ENCODE results near the gene EHD4.

The EHD4 gene

DNA sequence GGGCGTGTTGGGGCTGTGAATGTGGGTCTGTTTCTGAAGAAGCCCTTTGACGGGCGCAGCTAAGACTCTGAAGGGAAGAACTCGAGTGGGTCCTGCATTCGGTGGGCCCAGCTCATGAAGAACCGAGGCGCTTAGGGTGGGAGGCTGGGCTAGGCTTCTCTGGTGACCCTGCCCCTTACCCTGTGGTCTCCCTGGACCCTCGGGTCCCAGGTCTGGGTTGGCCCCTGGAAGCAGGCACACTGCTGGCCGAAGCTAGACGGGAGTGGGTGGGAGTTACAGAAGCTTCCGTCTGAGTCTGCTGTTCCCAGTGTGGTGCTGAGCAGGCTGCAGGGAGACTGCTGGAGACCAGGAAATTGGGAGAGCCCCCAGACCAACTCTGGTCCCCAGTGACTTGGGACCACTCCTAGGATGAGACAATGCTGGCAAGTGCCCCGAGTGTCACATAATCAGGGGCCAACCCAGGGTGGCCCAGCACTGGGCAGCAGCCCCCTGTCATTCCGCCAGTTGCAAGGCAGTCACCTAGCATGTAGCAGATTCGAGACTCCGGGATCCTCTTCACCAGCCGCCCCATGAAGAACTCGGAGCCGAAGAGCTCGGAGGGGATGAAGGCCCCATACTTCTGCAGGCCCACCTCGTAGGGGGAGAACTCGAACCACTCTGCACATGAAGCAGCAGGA, 16.7 kb upstream of the EHD4 start:
- no peak for TF ChIP-seq CTCF (conservative IDR thresholded peaks at IDR 0.05; ENCODE audit: low read depth, low read length)
- no peaks in the 10 kb centered on the region for H4K20me1 ChIP-seq (ENCODE audit: insufficient read depth)
- no peak overlapping the region for H3K4me3 ChIP-seq (IDR thresholded peaks at IDR 0.05; ENCODE audit: insufficient read depth, low read depth, low read length)
- H3K4me2 ChIP-seq: no peak overlapping the region
- H3K4me1 ChIP-seq (ENCODE audit: low read depth, poor library complexity, severe bottlenecking): no peaks in the 10 kb centered on the region
- H3K27me3 ChIP-seq (ENCODE audit: insufficient read depth, low read depth): no peaks in the 10 kb centered on the region
- H3K9ac ChIP-seq: no peak overlapping the region
- no peaks in the 10 kb centered on the region for H3K79me2 ChIP-seq (ENCODE audit: insufficient read depth, low read depth)
- no peaks in the 10 kb centered on the region for H3K36me3 ChIP-seq (ENCODE audit: insufficient read depth)
- H3K27ac ChIP-seq: no peak overlapping the region
- H2AFZ ChIP-seq (ENCODE audit: low read depth): no peak overlapping the region

- Histone ChIP-seq H3K27ac (no peak overlapping the region), H3K9ac (no peak overlapping the region), H3K27me3 (ENCODE audit: insufficient read depth, low read depth) (no peaks in the 10 kb centered on the region), H4K20me1 (ENCODE audit: insufficient read depth) (no peaks in the 10 kb centered on the region), H3K4me2 (no peak overlapping the region), H3K36me3 (ENCODE audit: insufficient read depth) (no peaks in the 10 kb centered on the region), H3K4me3 (IDR thresholded peaks at IDR 0.05; ENCODE audit: insufficient read depth, low read depth, low read length) (no peak overlapping the region), H3K79me2 (ENCODE audit: insufficient read depth, low read depth) (no peaks in the 10 kb centered on the region), H2AFZ (ENCODE audit: low read depth) (no peak overlapping the region), H3K4me1 (ENCODE audit: low read depth, poor library complexity, severe bottlenecking) (no peaks in the 10 kb centered on the region)
- TF ChIP-seq CTCF (conservative IDR thresholded peaks at IDR 0.05; ENCODE audit: low read depth, low read length): no peak
Observed at GRCh38 chr15:41987925-41988275, 15.5 kb upstream of the EHD4 start.

- Histone ChIP-seq H3K9ac (no peak overlapping the region), H3K79me2 (ENCODE audit: insufficient read depth, low read depth) (no peaks in the 10 kb centered on the region), H3K27ac (no peak overlapping the region), H3K4me1 (ENCODE audit: low read depth, poor library complexity, severe bottlenecking) (no peaks in the 10 kb centered on the region), H2AFZ (ENCODE audit: low read depth) (no peak overlapping the region), H3K4me2 (no peak overlapping the region), H3K36me3 (ENCODE audit: insufficient read depth) (no peaks in the 10 kb centered on the region), H3K27me3 (ENCODE audit: insufficient read depth, low read depth) (no peaks in the 10 kb centered on the region), H3K4me3 (IDR thresholded peaks at IDR 0.05; ENCODE audit: insufficient read depth, low read depth, low read length) (no peak overlapping the region), H4K20me1 (ENCODE audit: insufficient read depth) (no peaks in the 10 kb centered on the region)
- TF ChIP-seq CTCF (conservative IDR thresholded peaks at IDR 0.05; ENCODE audit: low read depth, low read length): no peak
Observed at GRCh38 chr15:41987246-41987924, 15.0 kb upstream of the EHD4 start.

GRCh38 chr15:41985236-41986160, 13.1 kb upstream of the EHD4 start:
- H3K9ac ChIP-seq: no peak overlapping the region
- no peaks in the 10 kb centered on the region for H3K4me1 ChIP-seq (ENCODE audit: low read depth, poor library complexity, severe bottlenecking)
- H3K27me3 ChIP-seq (ENCODE audit: insufficient read depth, low read depth): no peaks in the 10 kb centered on the region
- H3K4me3 ChIP-seq (IDR thresholded peaks at IDR 0.05; ENCODE audit: insufficient read depth, low read depth, low read length): no peak overlapping the region
- H2AFZ ChIP-seq (ENCODE audit: low read depth): no peak overlapping the region
- no peak overlapping the region for H3K27ac ChIP-seq
- no peaks in the 10 kb centered on the region for H3K79me2 ChIP-seq (ENCODE audit: insufficient read depth, low read depth)
- TF ChIP-seq CTCF (conservative IDR thresholded peaks at IDR 0.05; ENCODE audit: low read depth, low read length): no peak
- H3K4me2 ChIP-seq: no peak overlapping the region
- H3K36me3 ChIP-seq (ENCODE audit: insufficient read depth): no peaks in the 10 kb centered on the region
- H4K20me1 ChIP-seq (ENCODE audit: insufficient read depth): no peaks in the 10 kb centered on the region

Measured in KMS-11 (cell line).